SK-N-SH treated with all-trans-retinoic acid at 6 μM for 48 hours (cell line): ENCODE data around the gene PILRA.

Experiments used
- ATAC-seq: fragments of 200-7000 bp; cut with Tn5 transposase; 3 replicates; pipeline ENCODE4 v1.9.1; 2020; ENCODE audit warnings: mild to moderate bottlenecking, moderate library complexity
- ARNTL ChIP-seq: fragments of 450-650 bp; formaldehyde crosslinking; IDR thresholded peaks from 2 replicates; pipeline ENCODE4 v1.5.0; 2020; ENCODE audit warnings: low read depth, mild to moderate bottlenecking, moderate library complexity, borderline replicate concordance
- BACH2 ChIP-seq: fragments of 250-450 bp; sonication (Bioruptor Pico); IDR thresholded peaks from 2 replicates; pipeline ENCODE4 v1.9.0; 2021; ENCODE audit warnings: mild to moderate bottlenecking, borderline replicate concordance
- CSDC2 ChIP-seq: fragments of 250-450 bp; sonication (Bioruptor Pico); IDR thresholded peaks from 2 replicates; pipeline ENCODE4 v1.5.0; 2020; ENCODE audit warnings: mild to moderate bottlenecking, moderate library complexity
- ESRRG ChIP-seq: fragments of 250-450 bp; sonication (Bioruptor Pico); IDR thresholded peaks from 2 replicates; pipeline ENCODE4 v1.6.1; 2021; ENCODE audit warnings: mild to moderate bottlenecking
- GLIS3 ChIP-seq: fragments of 250-450 bp; sonication (Bioruptor Pico); IDR thresholded peaks from 2 replicates; pipeline ENCODE4 v1.5.0; 2020; ENCODE audit warnings: mild to moderate bottlenecking, moderate library complexity
- ISL1 ChIP-seq: fragments of 250-450 bp; sonication (Bioruptor Pico); IDR thresholded peaks from 2 replicates; pipeline ENCODE4 v2.1.2; 2022; ENCODE audit warnings: mild to moderate bottlenecking, moderate library complexity
- OSR1 ChIP-seq: fragments of 250-450 bp; sonication (Bioruptor Pico); IDR thresholded peaks from 2 replicates; pipeline ENCODE4 v1.8.0; 2022; ENCODE audit warnings: moderate library complexity, mild to moderate bottlenecking, inconsistent platforms
- PPARA ChIP-seq: fragments of 250-450 bp; sonication (Bioruptor Pico); IDR thresholded peaks from 2 replicates; pipeline ENCODE4 v1.5.0; 2020; ENCODE audit warnings: mild to moderate bottlenecking, borderline replicate concordance
- RARB ChIP-seq: fragments of 250-450 bp; sonication (Bioruptor Pico); IDR thresholded peaks from 2 replicates; pipeline ENCODE4 v1.8.0; 2021; ENCODE audit warnings: mild to moderate bottlenecking, moderate library complexity
- SNAI2 ChIP-seq: fragments of 250-450 bp; sonication (Bioruptor Pico); IDR thresholded peaks from 2 replicates; pipeline ENCODE4 v1.5.0; 2020; ENCODE audit warnings: mild to moderate bottlenecking, moderate library complexity
- TCF4 ChIP-seq: fragments of 250-450 bp; sonication (Bioruptor Pico); IDR thresholded peaks from 2 replicates; pipeline ENCODE4 v1.8.0; 2021; ENCODE audit warnings: mild to moderate bottlenecking, moderate library complexity, borderline replicate concordance
- TOX ChIP-seq: fragments of 250-450 bp; sonication (Bioruptor Pico); IDR thresholded peaks from 2 replicates; pipeline ENCODE4 v1.8.0; 2021; ENCODE audit warnings: mild to moderate bottlenecking, moderate library complexity, borderline replicate concordance
- ZC3H10 ChIP-seq: fragments of 250-450 bp; sonication (Bioruptor Pico); IDR thresholded peaks from 2 replicates; pipeline ENCODE4 v1.5.1; 2021; ENCODE audit warnings: mild to moderate bottlenecking, moderate library complexity
- ZFP3 ChIP-seq: fragments of 250-450 bp; sonication (Bioruptor Pico); IDR thresholded peaks from 2 replicates; pipeline ENCODE4 v1.5.0; 2020; ENCODE audit warnings: mild to moderate bottlenecking, moderate library complexity
- ZFP30 ChIP-seq: fragments of 450-650 bp; formaldehyde crosslinking; IDR thresholded peaks from 2 replicates; pipeline ENCODE4 v1.5.0; 2022; ENCODE audit warnings: mild to moderate bottlenecking, moderate library complexity
- ZNF565 ChIP-seq: fragments of 450-650 bp; formaldehyde crosslinking; conservative IDR thresholded peaks from 2 replicates; pipeline ENCODE4 v1.5.0; 2020; ENCODE audit warnings: low read depth, mild to moderate bottlenecking, moderate library complexity
- ZNF70 ChIP-seq: fragments of 450-650 bp; formaldehyde crosslinking; IDR thresholded peaks from 2 replicates; pipeline ENCODE4 v1.5.0; 2020; ENCODE audit warnings: mild to moderate bottlenecking, moderate library complexity
- ZNF8 ChIP-seq: fragments of 450-650 bp; formaldehyde crosslinking; IDR thresholded peaks from 2 replicates; pipeline ENCODE4 v1.5.0; 2020; ENCODE audit warnings: mild to moderate bottlenecking, moderate library complexity
- TF ChIP-seq, protein P1 (sequence below): fragments of 250-450 bp; sonication (Bioruptor Pico); IDR thresholded peaks from 2 replicates; pipeline ENCODE4 v1.8.0; 2020; ENCODE audit warnings: mild to moderate bottlenecking, moderate library complexity, borderline replicate concordance
- TF ChIP-seq, protein P2 (sequence below): fragments of 250-450 bp; sonication (Bioruptor Pico); IDR thresholded peaks from 2 replicates; pipeline ENCODE4 v1.5.0; 2020; ENCODE audit warnings: mild to moderate bottlenecking, moderate library complexity
- TF ChIP-seq, protein P3 (sequence below): fragments of 250-450 bp; sonication (Bioruptor Pico); IDR thresholded peaks from 2 replicates; pipeline ENCODE4 v1.5.1; 2020; ENCODE audit warnings: low read depth, mild to moderate bottlenecking, moderate library complexity
- TF ChIP-seq, protein P4 (sequence below): fragments of 250-450 bp; sonication (Bioruptor Pico); IDR thresholded peaks from 2 replicates; pipeline ENCODE4 v1.5.1; 2021; ENCODE audit warnings: mild to moderate bottlenecking, moderate library complexity
- TF ChIP-seq, protein P5 (sequence below): fragments of 250-450 bp; sonication (Bioruptor Pico); IDR thresholded peaks from 2 replicates; pipeline ENCODE4 v1.8.0; 2021; ENCODE audit warnings: low read depth, mild to moderate bottlenecking, moderate library complexity, borderline replicate concordance

PILRA gene

DNA sequence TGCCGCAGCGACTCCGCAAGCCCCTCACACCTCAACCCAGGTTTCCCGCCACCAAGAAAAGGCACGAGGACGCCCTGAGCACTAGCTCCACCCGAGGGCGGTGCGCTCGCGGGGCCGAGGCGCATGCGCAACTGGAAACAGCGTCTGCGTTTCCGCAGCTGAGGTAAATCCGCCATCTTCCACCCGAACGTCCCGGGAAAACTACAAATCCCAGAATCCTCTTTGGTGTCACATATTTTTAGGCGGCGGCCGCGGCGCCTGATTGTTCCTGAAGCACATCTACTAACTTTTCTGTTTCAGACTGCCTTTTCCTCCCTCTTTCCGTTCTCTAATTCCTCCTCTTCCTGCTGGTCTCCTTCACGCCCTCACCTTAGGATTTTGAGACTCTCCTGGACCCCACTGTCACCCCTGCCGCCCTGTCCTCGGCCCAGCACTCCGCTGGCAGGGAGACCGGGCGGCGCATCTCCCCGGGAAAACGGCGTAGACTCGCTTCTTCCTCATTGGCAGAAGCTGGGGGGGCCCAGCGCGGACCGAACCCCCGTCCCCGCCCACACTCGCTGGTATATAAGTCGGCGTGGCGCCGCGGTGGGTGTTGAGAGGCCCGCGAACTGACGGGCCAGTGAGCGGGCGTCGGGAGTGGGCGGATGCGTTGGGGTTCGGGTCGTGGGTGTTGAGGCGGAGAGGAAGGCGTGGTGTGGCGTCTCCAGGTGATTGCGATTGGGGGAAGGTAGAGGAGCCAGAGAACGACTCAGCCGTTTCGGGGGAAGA is 55.1 kb downstream of the PILRA start, which contains the start of gene ZCWPW1 (continued):
- TF ChIP-seq ZFP30 (no peak; the same call in 1 of the 2 replicates), ZNF565 (CRISPR knock-in tag) (no peak; the same call in 1 of the 2 replicates), RARB (CRISPR knock-in tag) (peak; percentile 93)

DNA sequence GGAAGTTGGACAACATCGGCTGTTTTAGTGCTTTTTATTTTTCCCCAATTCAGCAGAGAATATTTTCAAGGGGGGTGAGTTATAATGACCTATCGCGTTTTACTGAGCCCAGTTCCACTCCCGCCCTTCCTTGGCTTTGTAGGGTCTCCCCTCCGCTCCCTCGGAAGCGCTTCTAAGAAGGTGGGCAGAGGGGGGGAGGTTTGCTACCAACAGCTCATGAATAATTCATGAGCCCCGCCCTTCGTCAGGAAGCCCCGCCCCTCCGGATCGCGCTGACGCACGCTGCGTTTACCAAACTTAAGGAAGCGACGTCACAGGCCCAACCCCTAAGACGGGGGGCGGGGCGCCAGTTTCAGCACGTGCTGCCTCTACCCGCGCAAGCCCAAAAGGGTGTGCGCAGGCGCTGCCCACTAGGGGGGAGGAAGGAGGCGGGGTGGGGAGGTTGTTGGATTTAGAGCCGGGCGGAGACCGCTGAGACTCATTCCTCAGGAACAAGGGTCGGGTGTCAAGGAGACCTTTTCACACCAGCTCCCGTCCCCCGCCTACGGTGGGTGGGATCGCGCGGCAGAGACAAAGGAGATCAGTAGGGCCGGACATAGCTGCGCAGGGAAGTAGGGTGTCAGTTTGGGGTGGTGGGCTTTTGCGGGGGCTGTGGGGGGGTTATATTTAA is 55.8 kb downstream of the PILRA start:
- no peak for TF ChIP-seq TOX (CRISPR knock-in tag)
- TF ChIP-seq, protein P1, sequence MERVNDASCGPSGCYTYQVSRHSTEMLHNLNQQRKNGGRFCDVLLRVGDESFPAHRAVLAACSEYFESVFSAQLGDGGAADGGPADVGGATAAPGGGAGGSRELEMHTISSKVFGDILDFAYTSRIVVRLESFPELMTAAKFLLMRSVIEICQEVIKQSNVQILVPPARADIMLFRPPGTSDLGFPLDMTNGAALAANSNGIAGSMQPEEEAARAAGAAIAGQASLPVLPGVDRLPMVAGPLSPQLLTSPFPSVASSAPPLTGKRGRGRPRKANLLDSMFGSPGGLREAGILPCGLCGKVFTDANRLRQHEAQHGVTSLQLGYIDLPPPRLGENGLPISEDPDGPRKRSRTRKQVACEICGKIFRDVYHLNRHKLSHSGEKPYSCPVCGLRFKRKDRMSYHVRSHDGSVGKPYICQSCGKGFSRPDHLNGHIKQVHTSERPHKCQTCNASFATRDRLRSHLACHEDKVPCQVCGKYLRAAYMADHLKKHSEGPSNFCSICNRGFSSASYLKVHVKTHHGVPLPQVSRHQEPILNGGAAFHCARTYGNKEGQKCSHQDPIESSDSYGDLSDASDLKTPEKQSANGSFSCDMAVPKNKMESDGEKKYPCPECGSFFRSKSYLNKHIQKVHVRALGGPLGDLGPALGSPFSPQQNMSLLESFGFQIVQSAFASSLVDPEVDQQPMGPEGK (CRISPR knock-in tag), result peak; percentile 69
- TF ChIP-seq, protein P2, sequence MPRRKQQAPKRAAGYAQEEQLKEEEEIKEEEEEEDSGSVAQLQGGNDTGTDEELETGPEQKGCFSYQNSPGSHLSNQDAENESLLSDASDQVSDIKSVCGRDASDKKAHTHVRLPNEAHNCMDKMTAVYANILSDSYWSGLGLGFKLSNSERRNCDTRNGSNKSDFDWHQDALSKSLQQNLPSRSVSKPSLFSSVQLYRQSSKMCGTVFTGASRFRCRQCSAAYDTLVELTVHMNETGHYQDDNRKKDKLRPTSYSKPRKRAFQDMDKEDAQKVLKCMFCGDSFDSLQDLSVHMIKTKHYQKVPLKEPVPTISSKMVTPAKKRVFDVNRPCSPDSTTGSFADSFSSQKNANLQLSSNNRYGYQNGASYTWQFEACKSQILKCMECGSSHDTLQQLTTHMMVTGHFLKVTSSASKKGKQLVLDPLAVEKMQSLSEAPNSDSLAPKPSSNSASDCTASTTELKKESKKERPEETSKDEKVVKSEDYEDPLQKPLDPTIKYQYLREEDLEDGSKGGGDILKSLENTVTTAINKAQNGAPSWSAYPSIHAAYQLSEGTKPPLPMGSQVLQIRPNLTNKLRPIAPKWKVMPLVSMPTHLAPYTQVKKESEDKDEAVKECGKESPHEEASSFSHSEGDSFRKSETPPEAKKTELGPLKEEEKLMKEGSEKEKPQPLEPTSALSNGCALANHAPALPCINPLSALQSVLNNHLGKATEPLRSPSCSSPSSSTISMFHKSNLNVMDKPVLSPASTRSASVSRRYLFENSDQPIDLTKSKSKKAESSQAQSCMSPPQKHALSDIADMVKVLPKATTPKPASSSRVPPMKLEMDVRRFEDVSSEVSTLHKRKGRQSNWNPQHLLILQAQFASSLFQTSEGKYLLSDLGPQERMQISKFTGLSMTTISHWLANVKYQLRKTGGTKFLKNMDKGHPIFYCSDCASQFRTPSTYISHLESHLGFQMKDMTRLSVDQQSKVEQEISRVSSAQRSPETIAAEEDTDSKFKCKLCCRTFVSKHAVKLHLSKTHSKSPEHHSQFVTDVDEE (CRISPR knock-in tag), result no peak
- 0 out of 2 replicates have a peak, but pooled peaks have one; percentile 62 for TF ChIP-seq ARNTL (CRISPR knock-in tag)
- TF ChIP-seq ESRRG (CRISPR knock-in tag), result no peak
- no peak for TF ChIP-seq RARB (CRISPR knock-in tag)
- peak; percentile 71; the same call in 1 of the 2 replicates for TF ChIP-seq ZNF565 (CRISPR knock-in tag)
- TF ChIP-seq CSDC2, result no peak
- TF ChIP-seq, protein P3, sequence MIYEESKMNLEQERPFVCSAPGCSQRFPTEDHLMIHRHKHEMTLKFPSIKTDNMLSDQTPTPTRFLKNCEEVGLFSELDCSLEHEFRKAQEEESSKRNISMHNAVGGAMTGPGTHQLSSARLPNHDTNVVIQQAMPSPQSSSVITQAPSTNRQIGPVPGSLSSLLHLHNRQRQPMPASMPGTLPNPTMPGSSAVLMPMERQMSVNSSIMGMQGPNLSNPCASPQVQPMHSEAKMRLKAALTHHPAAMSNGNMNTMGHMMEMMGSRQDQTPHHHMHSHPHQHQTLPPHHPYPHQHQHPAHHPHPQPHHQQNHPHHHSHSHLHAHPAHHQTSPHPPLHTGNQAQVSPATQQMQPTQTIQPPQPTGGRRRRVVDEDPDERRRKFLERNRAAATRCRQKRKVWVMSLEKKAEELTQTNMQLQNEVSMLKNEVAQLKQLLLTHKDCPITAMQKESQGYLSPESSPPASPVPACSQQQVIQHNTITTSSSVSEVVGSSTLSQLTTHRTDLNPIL (CRISPR knock-in tag), result no peak; the same call in 1 of the 2 replicates
- TF ChIP-seq GLIS3 (CRISPR knock-in tag), result no peak
- TF ChIP-seq PPARA (CRISPR knock-in tag), result no peak
- TF ChIP-seq ZFP3 (CRISPR knock-in tag), result no peak
- TF ChIP-seq ZNF8 (CRISPR knock-in tag), result peak; percentile 11; the same call in 1 of the 2 replicates
- TF ChIP-seq TCF4, result no peak
- no peak for TF ChIP-seq SNAI2 (CRISPR knock-in tag)
- TF ChIP-seq ISL1 (CRISPR knock-in tag), result no peak
- no peak for TF ChIP-seq ZFP30
- TF ChIP-seq, protein P4, sequence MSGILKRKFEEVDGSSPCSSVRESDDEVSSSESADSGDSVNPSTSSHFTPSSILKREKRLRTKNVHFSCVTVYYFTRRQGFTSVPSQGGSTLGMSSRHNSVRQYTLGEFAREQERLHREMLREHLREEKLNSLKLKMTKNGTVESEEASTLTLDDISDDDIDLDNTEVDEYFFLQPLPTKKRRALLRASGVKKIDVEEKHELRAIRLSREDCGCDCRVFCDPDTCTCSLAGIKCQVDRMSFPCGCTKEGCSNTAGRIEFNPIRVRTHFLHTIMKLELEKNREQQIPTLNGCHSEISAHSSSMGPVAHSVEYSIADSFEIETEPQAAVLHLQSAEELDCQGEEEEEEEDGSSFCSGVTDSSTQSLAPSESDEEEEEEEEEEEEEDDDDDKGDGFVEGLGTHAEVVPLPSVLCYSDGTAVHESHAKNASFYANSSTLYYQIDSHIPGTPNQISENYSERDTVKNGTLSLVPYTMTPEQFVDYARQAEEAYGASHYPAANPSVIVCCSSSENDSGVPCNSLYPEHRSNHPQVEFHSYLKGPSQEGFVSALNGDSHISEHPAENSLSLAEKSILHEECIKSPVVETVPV (CRISPR knock-in tag), result peak; percentile 56; the same call in 1 of the 2 replicates
- TF ChIP-seq ZNF70 (CRISPR knock-in tag), result no peak
- TF ChIP-seq OSR1 (CRISPR knock-in tag), result no peak
- TF ChIP-seq BACH2 (CRISPR knock-in tag), result no peak
- TF ChIP-seq, protein P5, sequence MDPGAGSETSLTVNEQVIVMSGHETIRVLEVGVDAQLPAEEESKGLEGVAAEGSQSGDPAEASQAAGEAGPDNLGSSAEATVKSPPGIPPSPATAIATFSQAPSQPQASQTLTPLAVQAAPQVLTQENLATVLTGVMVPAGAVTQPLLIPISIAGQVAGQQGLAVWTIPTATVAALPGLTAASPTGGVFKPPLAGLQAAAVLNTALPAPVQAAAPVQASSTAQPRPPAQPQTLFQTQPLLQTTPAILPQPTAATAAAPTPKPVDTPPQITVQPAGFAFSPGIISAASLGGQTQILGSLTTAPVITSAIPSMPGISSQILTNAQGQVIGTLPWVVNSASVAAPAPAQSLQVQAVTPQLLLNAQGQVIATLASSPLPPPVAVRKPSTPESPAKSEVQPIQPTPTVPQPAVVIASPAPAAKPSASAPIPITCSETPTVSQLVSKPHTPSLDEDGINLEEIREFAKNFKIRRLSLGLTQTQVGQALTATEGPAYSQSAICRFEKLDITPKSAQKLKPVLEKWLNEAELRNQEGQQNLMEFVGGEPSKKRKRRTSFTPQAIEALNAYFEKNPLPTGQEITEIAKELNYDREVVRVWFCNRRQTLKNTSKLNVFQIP (CRISPR knock-in tag), result 0 out of 2 replicates have a peak, but pooled peaks have one; percentile 40
- TF ChIP-seq ZC3H10 (CRISPR knock-in tag), result no peak
- peak; percentile 69 for ATAC-seq
